Peyer's patch (tissue), 4 donors: ENCODE data around the gene MTNR1B. TPM values are rescaled to one million over a fixed set of nuclear protein-coding genes. Genes with fewer than 3 reads are reported as not detected.

Experiments
- DNase-seq, 3 donors: peaks; one replicate each; pipeline ENCODE4 v3.0.0-alpha.2; 2017 to 2019
- H3K27ac ChIP-seq, 4 donors: fragments of 200-600 bp; sonication (generic); one replicate each; pipeline ENCODE4 v1.5.1; 2016 to 2019
- H3K27me3 ChIP-seq, 2 donors: fragments of 200-600 bp; sonication (generic); one replicate each; pipeline ENCODE4 v1.5.1; 2019
- H3K36me3 ChIP-seq, 3 donors: fragments of 200-600 bp; sonication (generic); one replicate each; pipeline ENCODE4 v1.5.1; 2016 to 2019
- H3K4me1 ChIP-seq, 4 donors: fragments of 200-600 bp; sonication (generic); one replicate each; pipeline ENCODE4 v1.5.1; 2016 to 2019
- H3K4me3 ChIP-seq, 4 donors: fragments of 200-600 bp; sonication (generic); 1 replicate in 3 of 4; 2 replicates in 1 of 4; pipeline ENCODE4 v1.5.1; 2016 to 2019; ENCODE audit warnings: mild to moderate bottlenecking in 1 of 4
- H3K9me3 ChIP-seq, 4 donors: fragments of 200-600 bp; sonication (generic); one replicate each; pipeline ENCODE4 v1.5.1; 2016 to 2019; ENCODE audit warnings: mild to moderate bottlenecking in 1 of 4
- CTCF ChIP-seq, 6 experiments: fragments of 450-650 bp in 4 of 6; fragments of 200-600 bp in 2 of 6; sonication (generic) in 1 of 6; IDR thresholded peaks; one replicate each; pipeline ENCODE4 v1.5.1; 2017 to 2019; ENCODE audit warnings: antibody characterized with exemption in 6 of 6, mild to moderate bottlenecking in 3 of 6, moderate library complexity in 1 of 6
- POLR2A ChIP-seq, 2 donors: fragments of 450-650 bp; IDR thresholded peaks; one replicate each; pipeline ENCODE4 v1.5.1; 2017; ENCODE audit warnings: antibody characterized with exemption in 2 of 2, mild to moderate bottlenecking in 2 of 2, moderate library complexity in 2 of 2
- total RNA-seq, 4 donors: library from RNA; depleted of rRNA; stranded (reverse); fragments of >200 nt; gene quantifications; one replicate each; pipeline ENCODE4 v1.1.0, GENCODE V29; 2016

MTNR1B gene
- not detected for total RNA-seq

GRCh38 chr11:92969634-92970347, at the start of gene MTNR1B:
Gene MTNR1B (plus strand): TSS chr11:92969651. CDS start chr11:92969726, 75 bp downstream.
- TF ChIP-seq CTCF (IDR thresholded peaks at IDR 0.05) (no peak), POLR2A (IDR thresholded peaks at IDR 0.05) (no peak)
- no peak within 1 kb of the TSS for H3K4me3 ChIP-seq
- no peak for DNase-seq

DNA sequence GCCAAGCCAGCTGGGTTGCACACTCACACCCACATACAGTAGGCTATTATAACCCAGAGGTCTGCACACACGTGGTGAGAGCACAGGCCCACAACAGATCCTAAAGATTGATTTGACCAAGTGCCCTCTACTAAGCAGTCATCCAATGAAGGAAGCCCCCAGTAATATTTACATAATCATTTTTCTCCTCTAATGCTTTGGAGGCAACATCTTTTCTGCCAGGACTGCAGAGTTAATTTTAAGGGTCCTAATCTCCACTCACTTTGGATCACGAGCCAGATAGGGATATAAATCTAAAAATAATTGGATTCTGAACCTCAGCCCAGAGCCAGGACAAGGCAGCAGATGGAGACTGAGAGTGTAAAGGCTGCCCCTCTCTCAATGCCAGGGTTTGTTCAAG, 49.1 kb upstream of the MTNR1B start:
- H3K27ac ChIP-seq: no peak overlapping the region
- no peaks in the 10 kb centered on the region for H3K27me3 ChIP-seq
- TF ChIP-seq POLR2A (IDR thresholded peaks at IDR 0.05) (no peak), CTCF (IDR thresholded peaks at IDR 0.05) (no peak)
- DNase-seq: no peak
- H3K36me3 ChIP-seq: no peaks in the 10 kb centered on the region
- no peak overlapping the region for H3K4me3 ChIP-seq
- peaks cover 0 to 5% (median 0%) of the 10 kb centered on the region in 4 donors for H3K9me3 ChIP-seq
- no peaks in the 10 kb centered on the region for H3K4me1 ChIP-seq

More at GRCh38 chr11:92969634-92970347, at the start of gene MTNR1B:
- no peaks in the 10 kb centered on the region for H3K27me3 ChIP-seq
- H3K36me3 ChIP-seq: no peaks in the 10 kb centered on the region
- H3K27ac ChIP-seq: no peak within 1 kb of the TSS
- no peaks in the 10 kb centered on the region for H3K4me1 ChIP-seq
- no peaks in the 10 kb centered on the region for H3K9me3 ChIP-seq

DNA sequence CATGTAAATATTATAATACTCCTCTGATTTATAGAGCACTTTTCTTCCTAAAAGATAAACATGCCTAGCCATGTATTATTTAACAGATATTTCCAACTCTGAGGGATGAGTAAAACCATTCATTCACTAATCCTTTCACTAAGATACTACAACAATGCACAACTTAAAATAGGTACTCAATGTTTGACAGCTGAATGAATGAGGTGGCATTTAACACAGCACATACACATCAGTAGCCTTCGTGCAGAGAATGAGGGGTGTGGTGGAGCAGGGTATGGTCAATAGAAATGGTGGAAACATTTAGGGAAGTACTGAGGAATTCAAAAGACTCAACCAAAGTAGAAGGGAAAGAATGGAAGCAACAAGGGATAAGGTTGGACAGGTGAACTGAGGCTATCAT, 46.7 kb upstream of the MTNR1B start:
- H3K4me3 ChIP-seq: no peak overlapping the region
- H3K36me3 ChIP-seq: no peaks in the 10 kb centered on the region
- H3K9me3 ChIP-seq: peaks cover 0 to 7% (median 0%) of the 10 kb centered on the region in 4 donors
- H3K27me3 ChIP-seq: no peaks in the 10 kb centered on the region
- no peaks in the 10 kb centered on the region for H3K4me1 ChIP-seq
- TF ChIP-seq CTCF (IDR thresholded peaks at IDR 0.05) (no peak), POLR2A (IDR thresholded peaks at IDR 0.05) (no peak)
- DNase-seq: no peak
- H3K27ac ChIP-seq: no peak overlapping the region

DNA sequence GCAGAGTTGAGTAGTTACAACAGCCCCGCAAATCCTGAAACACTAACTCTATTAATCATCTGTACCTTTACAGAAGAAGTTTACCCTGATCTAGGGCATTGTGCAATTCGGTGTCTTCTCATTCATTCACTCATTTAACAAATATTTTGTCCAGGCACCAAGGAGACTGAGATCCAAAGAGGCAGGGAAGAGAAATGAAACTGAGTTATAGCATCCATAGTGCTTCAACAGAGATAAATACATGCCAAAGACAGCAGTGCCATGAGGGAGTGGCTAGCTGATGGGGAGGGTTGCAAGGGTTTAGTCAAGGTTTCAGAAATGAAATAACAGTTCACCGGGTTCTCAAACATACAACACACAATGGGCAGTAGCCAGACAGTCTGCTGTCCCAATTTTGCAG, 40.2 kb upstream of the MTNR1B start:
- no peaks in the 10 kb centered on the region for H3K36me3 ChIP-seq

GRCh38 chr11:92929653-92930052, 39.8 kb upstream of the MTNR1B start:
- H3K36me3 ChIP-seq: no peaks in the 10 kb centered on the region
- no peak for DNase-seq
- no peak for TF ChIP-seq POLR2A (IDR thresholded peaks at IDR 0.05)
- TF ChIP-seq CTCF (IDR thresholded peaks at IDR 0.05): no peak

More for the DNA sequence above, 40.2 kb upstream of the MTNR1B start:
- DNase-seq: no peak
- no peaks in the 10 kb centered on the region for H3K27me3 ChIP-seq
- H3K27ac ChIP-seq: no peak overlapping the region
- H3K4me3 ChIP-seq: no peak overlapping the region
- H3K9me3 ChIP-seq: peaks cover 0 to 7% (median 0%) of the 10 kb centered on the region in 4 donors
- H3K4me1 ChIP-seq: no peaks in the 10 kb centered on the region
- TF ChIP-seq POLR2A (IDR thresholded peaks at IDR 0.05): no peak
- no peak for TF ChIP-seq CTCF (IDR thresholded peaks at IDR 0.05)

More at GRCh38 chr11:92929653-92930052, 39.8 kb upstream of the MTNR1B start:
- Histone ChIP-seq H3K27me3 (no peaks in the 10 kb centered on the region), H3K4me1 (no peaks in the 10 kb centered on the region), H3K4me3 (no peak overlapping the region), H3K9me3 (peaks cover 0 to 7% (median 0%) of the 10 kb centered on the region in 4 donors), H3K27ac (no peak overlapping the region)
